PFSK-1 (cell line): Measurements from ENCODE around the gene ANXA6.

ENCODE experiments used
- FOXP2 ChIP-seq: optimal IDR thresholded peaks from 2 replicates; pipeline ENCODE3; 2011; ENCODE audit warnings: borderline replicate concordance, control low read depth, inconsistent platforms; ENCODE audit not compliant: insufficient read depth; ENCODE audit errors: extremely low read length, extremely low read depth
- POLR2AphosphoS5 ChIP-seq: IDR thresholded peaks from 2 replicates; pipeline ENCODE4 v1.6.1; 2012; ENCODE audit warnings: low read depth, mild to moderate bottlenecking, control low read depth, low read length, moderate library complexity
- REST ChIP-seq, 2 experiments: IDR thresholded peaks; 2 replicates each; pipeline versions ENCODE4 v1.6.1 to v1.8.0; 2011 to 2012; ENCODE audit warnings: low read depth in 2 of 2, low read length in 2 of 2, control low read depth in 1 of 2, inconsistent platforms in 1 of 2, mild to moderate bottlenecking in 1 of 2, moderate library complexity in 1 of 2; ENCODE audit not compliant: insufficient read depth in 1 of 2
- SIN3A ChIP-seq: IDR thresholded peaks from 2 replicates; pipeline ENCODE4 v1.6.1; 2012; ENCODE audit warnings: mild to moderate bottlenecking, low read length, moderate library complexity, borderline replicate concordance; ENCODE audit not compliant: insufficient read depth
- TAF1 ChIP-seq: IDR thresholded peaks from 2 replicates; pipeline ENCODE4 v1.6.1; 2012; ENCODE audit warnings: low read length, control low read depth, borderline replicate concordance; ENCODE audit not compliant: insufficient read depth

Gene ANXA6

GRCh38 chr5:151200913-151201595 lies 43.5 kb upstream of the ANXA6 start:
- TF ChIP-seq TAF1 (no peak), SIN3A (no peak), REST (IDR thresholded peaks at IDR 0.05; ENCODE audit: insufficient read depth in 1 of 2, low read depth in 2 of 2, low read length in 2 of 2) (no peak), FOXP2 (no peak), POLR2AphosphoS5 (no peak)

- no peak for TF ChIP-seq REST (IDR thresholded peaks at IDR 0.05; ENCODE audit: insufficient read depth in 1 of 2, low read depth in 2 of 2, low read length in 2 of 2)
- no peak for TF ChIP-seq TAF1
Observed at GRCh38 chr5:151199581-151200185, 42.1 kb upstream of the ANXA6 start.

- TF ChIP-seq FOXP2: no peak
- TF ChIP-seq POLR2AphosphoS5: no peak
- TF ChIP-seq REST (IDR thresholded peaks at IDR 0.05; ENCODE audit: insufficient read depth in 1 of 2, low read depth in 2 of 2, low read length in 2 of 2): no peak
- no peak for TF ChIP-seq SIN3A
- no peak for TF ChIP-seq TAF1
Observed at GRCh38 chr5:151198861-151199260, 41.3 kb upstream of the ANXA6 start.

GRCh38 chr5:151196556-151197290 lies 39.1 kb upstream of the ANXA6 start:
- TF ChIP-seq FOXP2 (no peak), REST (IDR thresholded peaks at IDR 0.05; ENCODE audit: insufficient read depth in 1 of 2, low read depth in 2 of 2, low read length in 2 of 2) (no peak), TAF1 (no peak), POLR2AphosphoS5 (no peak), SIN3A (no peak)
